Sigmoid colon (tissue), 7 donors: ENCODE measurements around the gene ATP9A. TPM values are rescaled to one million over a fixed set of nuclear protein-coding genes. Genes with fewer than 3 reads are reported as not detected.

Experiments used
- DNase-seq: peaks from one replicate; pipeline ENCODE4 v3.0.0-alpha.2; 2019
- H3K27ac ChIP-seq, 4 donors: fragments of 200-600 bp; sonication (generic); one replicate each; pipeline ENCODE4 v1.5.1; 2016 to 2019; ENCODE audit warnings: mild to moderate bottlenecking in 1 of 4
- H3K27me3 ChIP-seq, 3 donors: fragments of 200-600 bp; sonication (generic); one replicate each; pipeline ENCODE4 v1.5.1; 2019; ENCODE audit warnings: mild to moderate bottlenecking in 1 of 3
- H3K36me3 ChIP-seq, 4 donors: fragments of 200-600 bp; sonication (generic); one replicate each; pipeline ENCODE4 v1.5.1; 2016 to 2019
- H3K4me1 ChIP-seq, 4 donors: fragments of 200-600 bp; sonication (generic); one replicate each; pipeline ENCODE4 v1.5.1; 2017 to 2019
- H3K4me3 ChIP-seq, 4 donors: fragments of 200-600 bp; sonication (generic); one replicate each; pipeline ENCODE4 v1.5.1; 2017 to 2019; ENCODE audit warnings: mild to moderate bottlenecking in 2 of 4, moderate library complexity in 1 of 4
- H3K9me3 ChIP-seq, 4 donors: fragments of 200-600 bp in 3 of 4; sonication (generic) in 3 of 4; one replicate each; pipeline versions ENCODE4 v1.5.1 to v1.6.1; 2013 to 2019
- CTCF ChIP-seq, 4 experiments: fragments of 450-650 bp in 3 of 4; fragments of 200-600 bp in 1 of 4; IDR thresholded peaks; one replicate each; pipeline ENCODE4 v1.5.1; 2016 to 2019; ENCODE audit warnings: antibody characterized with exemption in 4 of 4, mild to moderate bottlenecking in 3 of 4, moderate library complexity in 2 of 4
- EP300 ChIP-seq, 4 donors: sonication (generic); formaldehyde crosslinking; IDR thresholded peaks; one replicate each; pipeline ENCODE4 v1.6.1; 2017; ENCODE audit warnings: antibody characterized with exemption in 4 of 4
- POLR2A ChIP-seq, 2 donors: fragments of 450-650 bp; IDR thresholded peaks; one replicate each; pipeline ENCODE4 v1.6.1; 2016; ENCODE audit warnings: antibody characterized with exemption in 2 of 2, mild to moderate bottlenecking in 2 of 2, moderate library complexity in 2 of 2
- POLR2AphosphoS5 ChIP-seq, 4 donors: sonication (generic); formaldehyde crosslinking; IDR thresholded peaks; one replicate each; pipeline ENCODE4 v1.6.1; 2017; ENCODE audit warnings: antibody characterized with exemption in 4 of 4
- WGBS, 2 donors: extraction: QIAGEN DNeasy Blood & Tissue Kit; methylation state at CpG; one replicate each; pipeline ENCODE4 v1.1.7; 2013; 5-methylcytosine and 5-hydroxymethylcytosine counted together
- intact Hi-C: fragments of 100-400 bp; cut with DNase I; formaldehyde crosslinking; loops from one replicate; pipeline ENCODE4 v1.15.1; 2023
- polyA plus RNA-seq, 3 donors: library from polyadenylated mRNA; stranded (reverse); fragments of 200-250 nt; gene quantifications; one replicate each; pipeline ENCODE4 v1.2.3, GENCODE V29; 2013
- total RNA-seq, 4 donors: library from RNA; depleted of rRNA; stranded (reverse); fragments of >200 nt; gene quantifications; one replicate each; pipeline ENCODE4 v1.1.0, GENCODE V29; 2016
- donor health status: healthy with polysubstance abuse.
- donor health status: Bipolar disorder and iron deficiency.
- donor health status: healthy.

ATP9A gene
- total and polyA plus RNA-seq, 7 donors, result 4.2 to 34.8 (median 31.0) TPM

- TF ChIP-seq POLR2A (IDR thresholded peaks at IDR 0.05) (no peak), EP300 (IDR thresholded peaks at IDR 0.05) (no peak)
- Histone ChIP-seq H3K4me1 (no peaks in the 10 kb centered on the region), H3K4me3 (no peak overlapping the region), H3K27me3 (no peaks in the 10 kb centered on the region), H3K36me3 (no peaks in the 10 kb centered on the region), H3K9me3 (no peaks in the 10 kb centered on the region), H3K27ac (no peak overlapping the region)
- intact Hi-C loops, result no loop called here
- no peak for DNase-seq
- 72 to 91% methylated on average over 3 of the region's 3 CpGs for WGBS, 2 donors
Observed at GRCh38 chr20:51551186-51551585, 217.0 kb downstream of the ATP9A start.

GRCh38 chr20:51549474-51549873 is 218.7 kb downstream of the ATP9A start:
- WGBS, 2 donors, result 98% methylated on average over 4 of the region's 4 CpGs
- Histone ChIP-seq H3K27me3 (peaks cover 0 to under 1% (median 0%) of the 10 kb centered on the region in 3 donors), H3K36me3 (no peaks in the 10 kb centered on the region), H3K4me1 (no peaks in the 10 kb centered on the region), H3K27ac (no peak overlapping the region), H3K4me3 (no peak overlapping the region), H3K9me3 (no peaks in the 10 kb centered on the region)
- no peak for TF ChIP-seq CTCF (IDR thresholded peaks at IDR 0.05)
- no peak for TF ChIP-seq POLR2AphosphoS5 (IDR thresholded peaks at IDR 0.05)
- TF ChIP-seq POLR2A (IDR thresholded peaks at IDR 0.05), result no peak
- no peak for TF ChIP-seq EP300 (IDR thresholded peaks at IDR 0.05)
- DNase-seq, result no peak
- intact Hi-C loops, result no loop called here

- no peak overlapping the region for H3K4me3 ChIP-seq
- 68 to 89% methylated on average over 7 of the region's 7 CpGs for WGBS, 2 donors
- intact Hi-C loops, result no loop called here
Observed at GRCh38 chr20:51547951-51548350, 220.2 kb downstream of the ATP9A start.

More at GRCh38 chr20:51547951-51548350, 220.2 kb downstream of the ATP9A start:
- Histone ChIP-seq H3K27ac (no peak overlapping the region), H3K4me1 (peaks cover 0 to 6% (median 3%) of the 10 kb centered on the region in 4 donors), H3K9me3 (no peaks in the 10 kb centered on the region), H3K27me3 (peaks cover 0 to 13% (median 0%) of the 10 kb centered on the region in 3 donors), H3K36me3 (no peaks in the 10 kb centered on the region)
- DNase-seq, result no peak
- no peak for TF ChIP-seq POLR2AphosphoS5 (IDR thresholded peaks at IDR 0.05)
- TF ChIP-seq EP300 (IDR thresholded peaks at IDR 0.05), result no peak

Other genes starting within 250 kb of the ATP9A start
- gene NFATC2, start 225.7 kb downstream of the ATP9A start, total RNA-seq, result 10 to 100 TPM in 1 of 4 donors, 1 to 10 TPM in 3; 3.5 to 16.9 (median 5.8) TPM
- gene NFATC2, start 225.7 kb downstream of the ATP9A start, polyA plus RNA-seq, result 1 to 10 TPM; 1.4 to 5.4 (median 1.8) TPM
- gene SALL4, start 34.1 kb upstream of the ATP9A start, total RNA-seq, result 1 to 10 TPM in 1 of 4 donors, not detected in 3; 3.0 TPM
- under 1 TPM in 2 of 3 donors, not detected in 1; 0.12 to 0.60 TPM for gene SALL4, start 34.1 kb upstream of the ATP9A start, polyA plus RNA-seq